Glomerular visceral epithelial cell (primary cell): ENCODE results near the gene SV2C.
A peak's percentile ranks its signal among the peaks of the same experiment; 100 is the strongest.

Source experiments
- DNase-seq: peaks from one replicate; pipeline ENCODE4 v3.0.0-alpha.2; 2016; ENCODE audit errors: extremely low spot score

SV2C gene

GRCh38 chr5:76163111-76163628 is 80.0 kb downstream of the SV2C start:
- no peak for DNase-seq

DNA sequence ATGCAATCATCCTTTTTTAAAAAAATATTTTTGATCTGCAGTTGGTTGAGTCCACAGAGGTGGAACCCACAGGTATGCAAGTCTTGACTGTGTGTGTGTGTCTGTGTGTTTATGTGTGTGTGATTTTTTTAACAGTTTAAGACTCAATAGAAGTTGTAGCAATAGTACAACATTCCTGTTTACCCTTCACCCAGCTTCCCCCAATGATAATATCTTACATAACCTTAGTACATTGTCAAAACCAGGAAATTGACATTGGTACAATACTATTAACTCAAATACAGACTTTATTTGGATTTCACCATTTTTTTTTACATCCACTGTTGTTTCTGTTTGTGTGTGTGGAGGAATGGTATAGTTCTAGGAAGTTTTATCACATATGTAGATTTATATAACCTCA is 81.8 kb downstream of the SV2C start:
- DNase-seq: no peak

GRCh38 chr5:76165711-76166374 is 82.7 kb downstream of the SV2C start:
- DNase-seq: no peak

DNA sequence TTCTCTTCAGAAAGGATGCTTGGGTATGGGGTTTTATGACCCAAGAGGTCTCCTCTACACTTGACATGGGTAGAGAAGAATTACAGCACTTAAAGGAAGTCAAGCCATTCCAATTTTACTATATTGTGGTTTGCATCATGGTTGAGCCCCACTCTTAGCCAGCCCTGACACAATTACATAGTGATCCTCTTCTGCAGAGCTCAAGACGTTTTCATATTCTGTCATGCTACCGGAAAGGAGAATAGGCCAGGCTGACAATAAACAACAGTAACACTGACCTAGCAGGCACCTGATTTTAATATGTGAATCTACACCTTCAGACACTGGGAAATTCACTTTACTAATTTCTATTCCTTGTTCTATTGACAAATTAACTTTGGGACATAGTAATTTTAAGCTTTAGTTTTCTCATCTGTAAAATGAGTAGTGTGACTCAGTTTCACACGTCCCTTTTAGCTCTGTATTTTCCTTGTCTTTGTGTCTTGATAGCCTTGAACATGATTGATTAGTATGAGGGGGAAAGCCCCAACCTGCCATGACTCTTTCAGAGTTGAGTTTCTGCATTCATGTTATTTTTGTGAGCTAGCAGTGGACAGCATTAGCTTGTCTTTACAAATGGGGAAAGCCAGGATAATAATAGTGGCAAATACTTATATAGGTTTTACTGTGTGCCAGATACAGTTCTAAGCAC is 83.8 kb downstream of the SV2C start:
- no peak for DNase-seq

- no peak for DNase-seq
Measured at GRCh38 chr5:76169146-76169905, 86.1 kb downstream of the SV2C start.

DNA sequence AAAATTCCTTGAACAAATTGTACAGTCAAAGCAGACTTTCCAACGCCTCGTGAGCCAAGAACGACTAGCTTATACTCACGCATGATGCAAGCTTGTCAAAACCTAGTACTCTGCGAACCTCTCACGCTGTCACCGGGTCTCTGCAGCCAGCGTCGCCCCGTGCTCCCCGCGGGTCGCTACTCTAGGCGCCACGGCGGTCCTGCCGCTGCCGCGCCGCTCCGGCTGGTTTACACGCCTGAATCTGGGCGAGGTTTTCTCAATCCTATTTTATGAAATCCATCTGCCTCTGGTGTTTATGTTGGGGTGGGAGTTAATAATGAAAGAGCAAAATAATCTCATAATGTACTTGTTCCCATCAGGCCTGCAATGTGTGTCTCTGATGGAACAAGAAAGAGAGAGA is 90.9 kb downstream of the SV2C start:
- no peak for DNase-seq

GRCh38 chr5:76175051-76175666 is 92.0 kb downstream of the SV2C start:
- DNase-seq: peak; percentile 61

DNA sequence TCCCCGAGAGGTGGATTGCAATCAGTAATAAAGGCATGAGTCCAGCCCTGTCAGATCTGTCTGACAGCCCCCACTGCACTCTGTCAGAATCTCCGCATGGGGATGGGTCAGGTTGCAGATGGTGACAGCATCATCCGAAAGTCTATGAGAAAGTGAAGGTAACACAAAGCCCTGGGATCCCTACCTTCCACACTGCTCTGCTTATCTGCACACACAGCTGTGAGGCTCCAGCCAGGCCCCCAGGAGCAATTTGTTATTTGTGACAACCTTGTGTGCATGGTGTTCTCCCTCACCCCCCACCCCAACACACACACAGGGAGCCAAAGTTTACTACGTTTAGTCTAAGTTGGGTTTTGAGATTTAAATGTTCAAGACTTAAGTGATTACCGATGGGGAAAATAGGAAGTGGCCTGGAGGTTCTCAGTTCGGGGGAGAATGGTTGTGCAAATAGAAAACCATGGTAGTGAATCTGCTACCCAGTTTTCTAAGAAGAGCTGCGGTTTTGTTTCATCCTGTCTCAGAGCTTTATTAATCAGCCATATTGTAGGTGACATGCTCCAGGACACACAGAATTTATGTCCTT is 92.7 kb downstream of the SV2C start:
- DNase-seq: no peak

DNA sequence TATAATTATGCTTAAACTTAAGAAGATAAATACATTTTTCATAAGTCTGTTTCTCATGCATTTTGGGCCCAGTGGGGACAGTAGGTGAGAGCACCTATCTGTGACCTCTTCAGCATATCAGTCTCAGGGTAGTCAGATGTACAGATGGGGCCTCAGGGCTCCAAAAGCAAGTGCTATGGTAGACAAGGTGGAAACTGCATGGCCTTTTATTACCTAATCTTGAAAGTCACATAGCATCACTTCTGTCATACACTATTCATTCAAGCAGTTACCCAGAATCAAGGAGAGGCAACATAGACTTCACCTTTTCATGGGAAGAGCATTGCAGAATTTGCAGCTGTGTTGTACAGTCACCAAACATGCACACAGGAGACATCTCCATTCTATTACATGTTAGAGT is 94.8 kb downstream of the SV2C start:
- no peak for DNase-seq

DNA sequence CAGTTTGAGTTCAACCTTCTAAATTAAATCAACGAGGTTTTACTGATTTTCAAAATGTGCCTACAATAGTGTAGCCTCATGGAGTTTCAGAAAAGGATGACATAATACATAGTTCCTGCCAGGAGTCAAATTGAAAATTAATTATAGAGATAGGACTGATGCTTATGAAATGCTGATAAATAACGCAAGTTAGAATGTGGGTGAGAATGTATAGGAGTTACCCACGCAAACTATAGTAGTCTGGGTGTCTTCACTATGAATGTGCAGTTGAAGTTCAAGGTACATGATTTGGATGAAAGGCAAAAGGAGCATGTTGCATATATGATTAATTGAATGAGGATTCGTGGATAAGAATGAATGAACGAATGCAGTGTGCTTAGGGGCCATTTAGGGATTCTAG is 95.7 kb downstream of the SV2C start:
- no peak for DNase-seq

DNA sequence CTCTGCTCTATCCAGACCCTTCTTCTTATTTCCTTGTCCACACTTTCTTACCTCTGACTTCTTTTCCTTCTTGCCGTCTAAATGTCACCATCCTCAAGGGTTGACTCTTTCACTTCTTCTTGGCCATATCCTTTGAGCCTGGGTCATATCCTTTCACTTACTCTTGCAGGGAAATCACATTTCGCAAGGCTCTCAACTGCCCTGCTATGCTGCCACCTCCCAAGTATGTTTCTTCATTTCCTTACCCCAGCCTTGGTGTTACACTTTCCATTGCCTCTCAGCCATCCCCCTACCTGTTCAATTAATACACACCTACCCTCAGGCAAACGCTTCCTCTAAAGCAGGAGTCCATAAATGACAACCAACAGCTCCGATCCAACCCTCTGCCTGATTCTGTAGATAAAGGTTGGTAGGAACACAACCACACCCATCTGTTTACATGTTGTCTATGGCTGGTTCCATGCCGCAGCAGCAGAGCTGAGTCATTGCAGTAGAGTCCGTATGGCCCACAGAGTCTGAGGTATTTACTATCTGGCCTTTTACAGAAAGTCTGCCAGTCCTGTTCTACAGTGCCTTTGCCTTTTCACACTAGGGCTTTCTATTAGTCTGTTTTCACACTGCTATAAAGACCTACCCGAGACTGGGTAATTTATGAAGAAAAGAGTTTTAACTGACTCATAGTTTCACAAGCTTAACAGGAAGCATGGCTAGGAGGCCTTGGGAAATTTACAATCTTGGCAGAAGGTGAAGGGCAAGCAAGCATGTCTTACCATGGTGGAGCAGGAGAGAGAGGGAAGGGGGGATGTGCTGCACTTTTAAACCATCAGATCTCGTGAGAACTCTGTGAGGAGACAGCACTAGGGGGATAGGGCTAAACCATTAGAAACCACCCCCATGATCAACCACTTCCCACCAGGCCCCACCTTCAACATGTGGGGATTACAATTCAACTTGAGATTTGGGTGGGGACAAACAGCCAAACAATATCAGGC is 97.9 kb downstream of the SV2C start:
- no peak for DNase-seq

DNA sequence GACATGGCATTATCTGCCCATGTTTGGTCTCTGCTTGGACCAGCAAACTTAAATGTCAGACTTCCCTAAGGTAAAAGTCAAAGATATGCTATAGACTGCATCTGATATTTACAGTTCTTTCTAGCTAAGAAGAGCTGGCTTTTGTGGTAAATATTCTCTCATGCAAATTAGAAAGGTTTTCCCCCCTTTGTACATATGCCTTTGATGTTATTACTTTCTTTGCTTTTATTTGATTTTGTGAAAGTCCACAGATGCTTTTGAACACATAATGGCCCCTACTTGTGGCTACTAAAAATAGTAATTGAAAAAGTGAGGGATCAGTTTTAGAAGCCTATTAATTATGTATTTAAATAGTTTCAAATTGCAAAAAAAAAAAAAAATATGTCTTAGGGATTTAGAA is 104.2 kb downstream of the SV2C start:
- no peak for DNase-seq

DNA sequence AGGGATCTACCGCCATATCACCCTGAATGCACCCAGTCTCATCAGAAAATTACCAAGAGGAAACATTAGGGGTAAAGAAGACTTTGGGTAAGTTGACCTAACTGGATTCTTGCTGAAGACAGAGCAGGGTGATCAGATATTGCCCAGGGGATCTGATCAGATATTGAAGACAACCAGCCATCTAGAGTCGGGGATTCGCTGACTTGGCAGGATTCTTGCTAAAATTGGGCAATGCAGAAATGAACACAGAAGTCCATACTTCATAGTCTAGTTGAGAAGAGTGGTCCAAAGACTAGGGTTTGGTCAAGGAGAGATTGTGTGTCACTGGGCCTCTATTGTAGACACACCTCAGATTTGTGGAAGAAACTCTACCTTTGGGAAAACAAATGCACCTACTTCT is 107.2 kb downstream of the SV2C start:
- no peak for DNase-seq

DNA sequence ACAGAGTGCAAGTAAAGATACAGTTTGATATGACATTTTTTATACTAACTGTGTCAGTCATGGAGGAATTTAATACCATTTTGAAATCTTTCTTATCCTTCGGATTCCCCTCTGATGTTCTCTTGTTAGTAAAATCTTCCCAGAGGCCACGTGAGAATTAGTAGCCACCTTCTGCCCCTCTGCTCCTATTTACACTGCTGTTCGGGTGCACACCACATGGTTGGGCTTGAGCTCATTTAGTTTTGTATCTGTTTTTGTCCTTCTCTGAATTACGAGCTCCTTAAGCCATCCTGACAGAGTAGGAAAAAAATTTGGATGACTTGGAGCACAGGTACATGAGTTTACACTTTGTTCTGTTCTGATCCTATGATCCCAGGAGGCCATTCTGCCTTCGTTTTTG is 109.7 kb downstream of the SV2C start:
- no peak for DNase-seq

DNA sequence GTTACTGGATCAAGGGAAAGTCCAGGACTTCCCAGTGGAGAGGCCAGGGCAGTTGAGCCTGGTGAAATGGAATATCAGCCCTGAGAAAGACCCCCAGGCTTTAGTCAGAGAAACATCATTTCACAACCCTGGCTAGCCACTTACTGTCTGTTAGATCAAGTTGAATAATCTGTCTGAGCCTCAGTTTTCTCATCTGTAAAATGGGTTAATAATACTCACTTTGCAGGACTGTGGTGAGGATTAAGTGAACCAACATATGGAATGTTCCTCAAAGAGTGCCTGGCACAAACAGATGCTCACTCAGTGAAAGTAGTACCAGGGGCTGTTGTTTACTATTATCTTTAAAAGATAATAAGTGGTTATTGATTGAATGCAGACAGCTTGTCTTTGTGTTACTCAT is 110.5 kb downstream of the SV2C start:
- no peak for DNase-seq

GRCh38 chr5:76194340-76194739 is 111.2 kb downstream of the SV2C start:
- DNase-seq: no peak

DNA sequence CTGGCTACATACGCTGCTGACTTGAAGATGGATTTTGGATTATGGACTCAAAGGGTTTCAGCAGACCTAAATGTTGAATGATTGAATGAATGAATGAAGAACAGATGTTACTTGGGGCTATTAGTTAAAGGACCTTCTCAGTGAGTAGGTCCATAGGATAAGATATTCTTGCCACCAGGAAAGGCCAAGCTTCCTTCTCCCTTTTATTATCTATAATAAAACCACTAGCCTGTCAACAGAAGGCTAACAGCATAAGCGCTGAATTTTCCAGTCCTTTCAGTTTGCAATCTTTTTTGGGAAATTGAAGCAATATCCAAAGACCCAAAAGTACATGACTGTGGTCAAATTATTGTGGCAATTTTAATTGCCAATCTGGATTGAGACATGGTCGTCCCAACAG is 113.3 kb downstream of the SV2C start:
- no peak for DNase-seq

DNA sequence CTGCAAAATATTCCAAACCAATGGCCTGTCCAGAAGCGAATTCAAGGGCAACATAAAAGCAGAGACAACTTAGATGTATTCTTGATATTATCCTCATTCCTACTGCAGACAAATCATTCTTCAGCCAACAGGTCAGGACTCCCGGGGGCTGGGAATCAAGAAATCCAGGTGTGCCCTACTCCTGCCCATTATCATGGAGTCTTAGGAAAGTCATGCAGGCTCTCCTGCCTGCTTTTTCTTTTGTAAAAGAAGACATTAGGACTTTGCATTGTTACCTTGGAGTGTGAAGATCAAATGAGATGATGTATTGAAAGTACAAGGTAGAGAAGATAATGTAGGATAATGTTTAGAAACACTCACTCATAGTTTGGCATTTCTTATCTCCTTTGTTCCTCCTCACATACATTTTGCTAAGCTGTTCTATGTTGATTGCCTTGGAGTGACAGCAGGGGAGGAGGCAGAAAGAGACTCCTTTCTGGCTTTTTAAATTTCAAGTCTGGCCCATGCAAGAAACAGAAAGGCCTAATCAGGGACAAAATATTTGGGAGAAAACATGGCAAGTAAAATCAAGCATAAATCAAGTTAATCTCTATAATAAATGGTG is 113.8 kb downstream of the SV2C start:
- no peak for DNase-seq

GRCh38 chr5:76197726-76198125 is 114.5 kb downstream of the SV2C start:
- DNase-seq: no peak
